H1 (cell line): ENCODE data around the gene DISC1. TPM values are rescaled to one million over a fixed set of nuclear protein-coding genes. Genes with fewer than 3 reads are reported as not detected.

ENCODE experiments used
- CTCF ChIA-PET: fragments of 300-600 bp; sonication (Branson Sonifier 250); formaldehyde crosslinking; loops from one replicate; lab custom pipeline; 2021; ENCODE audit not compliant: partially characterized antibody; lab: Charles Lee
- POLR2A ChIA-PET: fragments of 300-600 bp; sonication (Branson Sonifier 250); formaldehyde crosslinking; loops from one replicate; lab custom pipeline; 2021; ENCODE audit warnings: inconsistent platforms; ENCODE audit not compliant: partially characterized antibody; lab: Charles Lee
- DNase-seq, 2 experiments: peaks; one replicate each; pipeline versions ENCODE4 v3.0.0 to v3.0.0-alpha.2; 2010 to 2022; ENCODE audit warnings: low spot score in 2 of 2, low read depth in 1 of 2, mixed read lengths in 1 of 2
- FAIRE-seq: peaks from 2 replicates; lab custom pipeline; 2011; peaks lifted over from hg19 to GRCh38; lab: Jason Lieb, UNC
- H2AFZ ChIP-seq: 2 replicates; pipeline ENCODE4 v1.8.1; 2012; ENCODE audit warnings: low read length, inconsistent platforms
- H2AK5ac ChIP-seq: 2 replicates; pipeline ENCODE4 v1.6.1; 2013; ENCODE audit warnings: low read depth, low read length
- H2BK120ac ChIP-seq: replicated peaks from 2 replicates; pipeline ENCODE3; 2013; ENCODE audit warnings: low read depth, low read length, inconsistent platforms
- H2BK12ac ChIP-seq: 2 replicates; pipeline ENCODE4 v1.6.1; 2013; ENCODE audit warnings: low read depth, low read length
- H2BK15ac ChIP-seq: 2 replicates; pipeline ENCODE4 v1.6.1; 2013; ENCODE audit warnings: low read length
- H2BK20ac ChIP-seq: 2 replicates; pipeline ENCODE4 v1.6.1; 2013; ENCODE audit warnings: low read length
- H2BK5ac ChIP-seq: 2 replicates; pipeline ENCODE4 v1.6.1; 2013; ENCODE audit warnings: low read depth, low read length
- H3K14ac ChIP-seq: 2 replicates; pipeline ENCODE4 v1.6.1; 2013; ENCODE audit warnings: inconsistent platforms; ENCODE audit not compliant: insufficient read length
- H3K18ac ChIP-seq: 2 replicates; pipeline ENCODE4 v1.6.1; 2013; ENCODE audit warnings: low read length; ENCODE audit errors: extremely low read depth
- H3K23ac ChIP-seq: 2 replicates; pipeline ENCODE4 v1.6.1; 2013; ENCODE audit warnings: inconsistent platforms; ENCODE audit not compliant: insufficient read length
- H3K23me2 ChIP-seq: 2 replicates; pipeline ENCODE4 v1.6.1; 2013; ENCODE audit warnings: low read depth, low read length
- H3K27ac ChIP-seq: 2 replicates; pipeline ENCODE4 v1.6.1; 2011; ENCODE audit warnings: low read depth, low read length, inconsistent platforms
- H3K27me3 ChIP-seq, 4 experiments: replicated peaks in 1 of 4; 1 replicate in 1 of 4; 2 replicates in 3 of 4; pipeline versions ENCODE4 v1.6.1 to v1.8.1; 2011 to 2013; ENCODE audit warnings: low read length in 3 of 4, mild to moderate bottlenecking in 3 of 4, inconsistent platforms in 2 of 4, mixed read lengths in 2 of 4, moderate library complexity in 1 of 4; ENCODE audit not compliant: control insufficient read depth in 3 of 4, insufficient read depth in 3 of 4; ENCODE audit errors: extremely low read depth in 1 of 4
- H3K36me3 ChIP-seq, 4 experiments: 2 replicates each; pipeline versions ENCODE4 v1.6.1 to v1.8.1; 2011 to 2013; ENCODE audit warnings: mild to moderate bottlenecking in 4 of 4, low read length in 3 of 4, moderate library complexity in 2 of 4, control low read depth in 1 of 4, inconsistent platforms in 1 of 4; ENCODE audit not compliant: insufficient read depth in 4 of 4, control insufficient read depth in 2 of 4
- H3K4ac ChIP-seq: replicated peaks from 2 replicates; pipeline ENCODE3; 2013; ENCODE audit warnings: low read length, low read depth, mixed read lengths, inconsistent platforms; ENCODE audit not compliant: insufficient read length
- H3K4me1 ChIP-seq, 4 experiments: replicated peaks in 1 of 4; 1 replicate in 1 of 4; 2 replicates in 3 of 4; pipeline versions ENCODE4 v1.6.1 to v1.8.1; 2011 to 2013; ENCODE audit warnings: low read length in 3 of 4, inconsistent platforms in 2 of 4, mixed read lengths in 1 of 4; ENCODE audit not compliant: insufficient read depth in 4 of 4, control insufficient read depth in 3 of 4
- H3K4me2 ChIP-seq, 2 experiments: 2 replicates each; pipeline versions ENCODE4 v1.6.1 to v1.8.1; 2011 to 2013; ENCODE audit warnings: low read depth in 2 of 2, low read length in 2 of 2, control low read depth in 1 of 2, inconsistent platforms in 1 of 2, mild to moderate bottlenecking in 1 of 2; ENCODE audit not compliant: insufficient read depth in 1 of 2
- H3K4me3 ChIP-seq, 4 experiments: fragments of 200-600, 300-600 bp in 1 of 4; sonication (generic), shearing (Covaris generic), sonication (Bioruptor Twin) in 1 of 4; 2 replicates each; pipeline versions ENCODE4 v1.5.1 to v1.8.1; 2011 to 2016; ENCODE audit warnings: low read length in 4 of 4, low read depth in 3 of 4, control low read depth in 2 of 4, inconsistent platforms in 2 of 4, mild to moderate bottlenecking in 2 of 4, mixed read lengths in 1 of 4, moderate library complexity in 1 of 4; ENCODE audit not compliant: insufficient read depth in 2 of 4; ENCODE audit errors: extremely low read depth in 1 of 4
- H3K56ac ChIP-seq: replicated peaks from 2 replicates; pipeline ENCODE3; 2013; ENCODE audit warnings: low read depth, mild to moderate bottlenecking, mixed read lengths, low read length, inconsistent platforms; ENCODE audit not compliant: insufficient read length
- H3K79me1 ChIP-seq: 2 replicates; pipeline ENCODE4 v1.6.1; 2013; ENCODE audit warnings: low read depth, low read length, control low read depth
- H3K79me2 ChIP-seq, 2 experiments: 2 replicates each; pipeline versions ENCODE4 v1.6.1 to v1.8.1; 2012 to 2013; ENCODE audit warnings: low read length in 2 of 2, mild to moderate bottlenecking in 2 of 2, inconsistent platforms in 1 of 2; ENCODE audit not compliant: insufficient read depth in 2 of 2, control insufficient read depth in 1 of 2
- H3K9ac ChIP-seq, 4 experiments: replicated peaks in 1 of 4; 1 replicate in 1 of 4; 2 replicates in 3 of 4; pipeline versions ENCODE4 v1.6.1 to v1.8.1; 2011 to 2013; ENCODE audit warnings: low read depth in 3 of 4, low read length in 3 of 4, control low read depth in 2 of 4, mild to moderate bottlenecking in 2 of 4, moderate library complexity in 2 of 4, inconsistent platforms in 1 of 4; ENCODE audit errors: extremely low read depth in 1 of 4
- H3K9me3 ChIP-seq, 2 experiments: 2 replicates each; pipeline versions ENCODE4 v1.6.1 to v1.8.1; 2012 to 2013; ENCODE audit warnings: mild to moderate bottlenecking in 2 of 2, moderate library complexity in 2 of 2, control low read depth in 1 of 2, inconsistent platforms in 1 of 2, low read depth in 1 of 2, low read length in 1 of 2, mixed read lengths in 1 of 2; ENCODE audit not compliant: insufficient read depth in 2 of 2
- H4K20me1 ChIP-seq, 2 experiments: replicated peaks in 1 of 2; 2 replicates each; pipeline versions ENCODE3 to v1.8.1; 2011 to 2013; ENCODE audit warnings: inconsistent platforms in 2 of 2, low read length in 2 of 2, mild to moderate bottlenecking in 1 of 2; ENCODE audit not compliant: insufficient read depth in 2 of 2, control insufficient read depth in 1 of 2
- H4K5ac ChIP-seq: 2 replicates; pipeline ENCODE4 v1.6.1; 2013; ENCODE audit warnings: low read length, low read depth, mixed read lengths, inconsistent platforms; ENCODE audit not compliant: insufficient read length
- H4K8ac ChIP-seq: 2 replicates; pipeline ENCODE4 v1.8.0; 2013; ENCODE audit warnings: mild to moderate bottlenecking, moderate library complexity, low read length, inconsistent platforms; ENCODE audit not compliant: insufficient read depth; ENCODE audit errors: extremely low read depth
- H4K91ac ChIP-seq: replicated peaks from 2 replicates; pipeline ENCODE3; 2013; ENCODE audit warnings: low read length, mixed read lengths, inconsistent platforms; ENCODE audit not compliant: insufficient read length
- BCL11A ChIP-seq, 2 experiments: IDR thresholded peaks; one replicate each; pipeline ENCODE4 v1.6.1; 2011; ENCODE audit warnings: low read depth in 2 of 2, low read length in 2 of 2, mild to moderate bottlenecking in 2 of 2
- CHD2 ChIP-seq: IDR thresholded peaks from 2 replicates; pipeline ENCODE4 v1.6.1; 2012; ENCODE audit warnings: low read length, improper control_type of control experiment
- CTCF ChIP-seq, 3 experiments: IDR thresholded peaks; 1 replicate in 2 of 3; 2 replicates in 1 of 3; pipeline versions ENCODE4 v1.5.1 to v1.6.1; 2011; ENCODE audit warnings: low read length in 3 of 3, mild to moderate bottlenecking in 3 of 3, inconsistent platforms in 2 of 3, low read depth in 1 of 3, moderate library complexity in 1 of 3; ENCODE audit not compliant: insufficient read depth in 1 of 3; ENCODE audit errors: control extremely low read depth in 1 of 3
- MAX ChIP-seq: IDR thresholded peaks from 2 replicates; pipeline ENCODE4 v1.6.1; 2012; ENCODE audit warnings: inconsistent platforms
- NRF1 ChIP-seq: IDR thresholded peaks from 2 replicates; pipeline ENCODE4 v1.6.1; 2011; ENCODE audit warnings: mild to moderate bottlenecking, low read depth, low read length, improper control_type of control experiment
- RAD21 ChIP-seq, 2 experiments: IDR thresholded peaks in 1 of 2; conservative IDR thresholded peaks in 1 of 2; 2 replicates each; pipeline ENCODE4 v1.6.1; 2011; ENCODE audit warnings: low read depth in 2 of 2, low read length in 2 of 2, improper control_type of control experiment in 1 of 2, inconsistent platforms in 1 of 2, mild to moderate bottlenecking in 1 of 2, moderate library complexity in 1 of 2
- SIN3A ChIP-seq, 2 experiments: IDR thresholded peaks in 1 of 2; conservative IDR thresholded peaks in 1 of 2; 2 replicates each; pipeline ENCODE4 v1.6.1; 2011 to 2012; ENCODE audit warnings: low read length in 2 of 2, improper control_type of control experiment in 1 of 2, low read depth in 1 of 2, mild to moderate bottlenecking in 1 of 2
- SP2 ChIP-seq: IDR thresholded peaks from 2 replicates; pipeline ENCODE4 v1.6.1; 2012; ENCODE audit warnings: mild to moderate bottlenecking, low read length, inconsistent platforms
- TAF1 ChIP-seq: IDR thresholded peaks from 2 replicates; pipeline ENCODE4 v1.6.1; 2011; ENCODE audit warnings: mild to moderate bottlenecking, low read depth, low read length
- TEAD4 ChIP-seq: IDR thresholded peaks from 2 replicates; pipeline ENCODE4 v1.6.1; 2012; ENCODE audit warnings: low read depth, low read length, inconsistent platforms, mixed read lengths
- WGBS, 2 experiments: shearing (Covaris generic) in 1 of 2; methylation state at CpG; one replicate each; pipeline versions ENCODE4 v1.1.6 to v1.1.7; 2013 to 2015; ENCODE audit warnings: low lambda C conversion rate in 2 of 2, mixed read lengths in 2 of 2, inconsistent platforms in 1 of 2, low coverage in 1 of 2, missing lambda C conversion rate in 1 of 2; ENCODE audit not compliant: insufficient replicate concordance in 2 of 2, insufficient coverage in 1 of 2, insufficient read length in 1 of 2; ENCODE audit errors: extremely low coverage in 1 of 2, missing lambda C conversion rate in 1 of 2; 5-methylcytosine and 5-hydroxymethylcytosine counted together
- polyA plus RNA-seq, 7 experiments: library from polyadenylated mRNA; depleted of rRNA in 3 of 7; stranded (reverse) in 5 of 7; unstranded in 2 of 7; fragments of >200 nt in 5 of 7; fragments of 200-250 nt in 2 of 7; gene quantifications; 1 replicate in 5 of 7; 2 replicates in 1 of 7; 4 replicates in 1 of 7; pipeline versions ENCODE4 v1.2.1 to v1.2.3, GENCODE V29; 2011 to 2013; ENCODE audit warnings: missing spikeins in 2 of 7, mixed read lengths in 2 of 7
- total RNA-seq: library from RNA; stranded (reverse); fragmentation: NEBNext Ultra II Directional; extraction: Animal tissue kit (Norgen Biotek cat#: 25700); gene quantifications from 2 replicates; pipeline ENCODE4 v1.2.1, GENCODE V29; 2021

The DISC1 gene
- total and polyA plus RNA-seq, 2 of the 8 experiments (the other 6 are each of a cell fraction or from before 2014, with no cell fraction given), result 1.1 to 3.5 TPM

GRCh38 chr1:231750818-231751362, 124.3 kb downstream of the DISC1 start:
- Histone ChIP-seq H3K56ac (no peak overlapping the region), H3K36me3 (peaks cover 0 to 2% (median 0%) of the 10 kb centered on the region in 4 experiments; a peak in 1 of 8 replicates), H3K4ac (no peak overlapping the region), H3K4me1 (no peaks in the 10 kb centered on the region), H2BK120ac (no peak overlapping the region), H2BK12ac (no peak overlapping the region), H3K27ac (no peak overlapping the region), H3K9ac (no peak overlapping the region), H3K18ac (no peak overlapping the region), H4K5ac (no peak overlapping the region), H2AK5ac (no peak overlapping the region), H3K79me1 (no peaks in the 10 kb centered on the region), H4K8ac (no peak overlapping the region), H3K4me2 (no peak overlapping the region), H4K91ac (no peak overlapping the region), H4K20me1 (no peaks in the 10 kb centered on the region), H2BK5ac (no peak overlapping the region), H2BK15ac (no peak overlapping the region), H3K23me2 (no peaks in the 10 kb centered on the region), H3K79me2 (no peaks in the 10 kb centered on the region), H2AFZ (no peak overlapping the region), H3K14ac (no peak overlapping the region), H3K23ac (no peak overlapping the region), H3K27me3 (no peaks in the 10 kb centered on the region), H3K4me3 (no peak overlapping the region), H2BK20ac (no peak overlapping the region), H3K9me3 (peaks cover 16 to 21% of the 10 kb centered on the region in 2 experiments)
- POLR2A ChIA-PET, result no interaction called here
- WGBS, 2 experiments, result 89% methylated on average over 3 of the region's 3 CpGs; no CpG with 5 or more reads in 1 of the 2 experiments
- CTCF ChIA-PET, result no interaction called here
- DNase-seq, result no peak
- no peak for FAIRE-seq
- TF ChIP-seq NRF1 (no peak), CTCF (IDR thresholded peaks at IDR 0.05; ENCODE audit: control extremely low read depth in 1 of 3, insufficient read depth in 1 of 3, low read depth in 1 of 3, low read length in 3 of 3) (no peak), MAX (no peak), TEAD4 (no peak), BCL11A (IDR thresholded peaks at IDR 0.05; ENCODE audit: low read depth in 2 of 2, low read length in 2 of 2) (no peak), RAD21 (IDR thresholded peaks at IDR 0.05 in 1 of 2, conservative IDR thresholded peaks at IDR 0.05 in 1 of 2; ENCODE audit: low read depth in 2 of 2, low read length in 2 of 2) (no peak), SIN3A (conservative IDR thresholded peaks at IDR 0.05 in 1 of 2, IDR thresholded peaks at IDR 0.05 in 1 of 2; ENCODE audit: low read depth in 1 of 2, low read length in 2 of 2) (no peak), SP2 (no peak), TAF1 (no peak), CHD2 (no peak)
